Cardiac fibroblast (primary cell): Measurements from ENCODE around the gene BMP3.
"Not testable (repeated sequence)": the region's sequence is repeated elsewhere in the genome, so short reads cannot be mapped to it uniquely, and the experiment has no call there.

Experiments
- DNase-seq, 2 donors: peaks; one replicate each; pipeline versions ENCODE4 v3.0.0 to v3.0.0-alpha.2; 2010; ENCODE audit warnings: low read depth in 2 of 2
- H3K4me3 ChIP-seq, 2 donors: replicated peaks in 1 of 2; 1 replicate in 1 of 2; 2 replicates in 1 of 2; pipeline ENCODE4 v1.5.1; 2011; ENCODE audit warnings: low read depth in 2 of 2, low read length in 2 of 2, mild to moderate bottlenecking in 2 of 2, moderate library complexity in 1 of 2
- CTCF ChIP-seq: IDR thresholded peaks from one replicate; pipeline ENCODE4 v1.5.1; 2011; ENCODE audit warnings: low read depth, mild to moderate bottlenecking, low read length, inconsistent platforms

BMP3 gene

GRCh38 chr4:81007417-81007816 lies 23.1 kb upstream of the BMP3 start:
- no peak for DNase-seq
- no peak for TF ChIP-seq CTCF
- H3K4me3 ChIP-seq: no peak overlapping the region

- not testable (repeated sequence) for DNase-seq
These were observed 13.9 kb upstream of the BMP3 start for GRCh38 chr4:81016566-81016965.

GRCh38 chr4:81019006-81019405 lies 11.5 kb upstream of the BMP3 start:
- no peak for DNase-seq
- no peak for TF ChIP-seq CTCF
- H3K4me3 ChIP-seq: no peak overlapping the region

More at GRCh38 chr4:81016566-81016965, 13.9 kb upstream of the BMP3 start:
- H3K4me3 ChIP-seq: not testable (repeated sequence)

- no peak for DNase-seq
- no peak for TF ChIP-seq CTCF
- H3K4me3 ChIP-seq: no peak overlapping the region
These were observed 9.2 kb upstream of the BMP3 start for GRCh38 chr4:81021142-81021944.

- DNase-seq: no peak
- TF ChIP-seq CTCF: no peak
These were observed 8.5 kb upstream of the BMP3 start for GRCh38 chr4:81021981-81022380.

GRCh38 chr4:81023484-81023883 lies 7.0 kb upstream of the BMP3 start:
- no peak for DNase-seq
- no peak for TF ChIP-seq CTCF

More at GRCh38 chr4:81021981-81022380, 8.5 kb upstream of the BMP3 start:
- H3K4me3 ChIP-seq: no peak overlapping the region

GRCh38 chr4:81030981-81031791 lies 678 bp downstream of the BMP3 start:
- TF ChIP-seq CTCF: no peak
- DNase-seq: peak in 1 of 2 donors; percentile 21
- peak overlapping the region in 1 of 2 donors; percentile 16 for H3K4me3 ChIP-seq

More at GRCh38 chr4:81023484-81023883, 7.0 kb upstream of the BMP3 start:
- H3K4me3 ChIP-seq: no peak overlapping the region
